ENCODE measurements around the gene A4GALT. TPM values are rescaled to one million over a fixed set of nuclear protein-coding genes. Genes with fewer than 3 reads are reported as not detected.

Gene A4GALT
- total and polyA plus RNA-seq, 10 of the 15 experiments (the other 5 are each of a cell fraction or from before 2014, with no cell fraction given), result 0.04 to 3.9 (median 2.3) TPM; not detected in 1

DNA sequence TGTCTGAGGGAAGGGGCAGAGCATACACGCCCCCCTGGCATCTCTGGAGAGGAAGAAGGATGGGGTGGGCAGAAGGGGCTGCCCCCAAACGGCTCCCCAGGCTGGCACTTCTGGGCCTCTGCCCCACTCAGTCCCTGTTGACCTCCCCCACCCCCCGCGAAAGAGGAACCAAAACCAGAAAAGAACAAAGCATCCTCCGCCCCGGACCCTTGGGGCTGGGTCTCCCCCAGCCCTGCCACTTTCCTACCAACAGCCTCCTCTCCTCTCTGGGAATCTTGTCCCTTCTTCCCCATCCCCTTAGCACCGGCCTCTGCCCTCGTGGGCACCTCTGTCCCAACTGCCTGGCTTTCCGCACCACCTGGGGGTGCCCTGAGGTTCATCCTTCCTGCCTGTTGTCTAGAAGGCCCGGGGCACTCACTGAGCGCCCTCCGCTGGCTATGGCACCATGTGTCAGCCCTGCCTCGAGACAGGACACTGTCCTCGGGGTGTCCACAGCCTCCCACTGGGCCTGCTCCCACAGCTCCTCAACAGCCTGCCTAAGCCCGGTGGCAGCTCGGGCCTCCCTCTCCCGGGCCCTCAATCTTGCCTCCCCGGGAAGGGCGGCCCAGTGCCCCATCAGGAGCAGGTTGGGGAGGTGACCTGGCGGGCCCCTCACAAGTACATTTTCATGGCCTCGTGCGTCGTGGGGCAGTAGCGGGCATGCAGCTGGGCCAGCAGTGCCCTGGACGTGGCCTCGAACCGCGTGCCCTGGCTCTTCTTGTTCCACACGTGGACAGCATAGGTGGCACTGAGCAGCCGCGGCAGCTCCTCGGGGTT, 28.2 kb downstream of the A4GALT start:
- no peak for DNase-seq (ENCODE audit: low read depth, low spot score)
- FAIRE-seq, result no peak
- Histone ChIP-seq H3K4me1 (ENCODE audit: control insufficient read depth, insufficient read depth, low read length) (peaks cover 16% of the 10 kb centered on the region), H3K4me2 (ENCODE audit: control insufficient read depth, insufficient read depth) (peak overlapping the region; percentile 70), H3K4me3 (no peak overlapping the region; the same call in 1 of the 2 replicates), H2AFZ (ENCODE audit: control insufficient read depth, low read depth, low read length) (peak overlapping the region; percentile 65), H3K36me3 (ENCODE audit: control insufficient read depth in 2 of 2, insufficient read depth in 2 of 2, low read length in 1 of 2) (peaks cover 0 to 25% of the 10 kb centered on the region in 2 experiments; a peak in 3 of 4 replicates), H3K9ac (ENCODE audit: control insufficient read depth, insufficient read depth, low read length) (peak overlapping the region; percentile 54; the same call in 1 of the 2 replicates), H3K27ac (ENCODE audit: control insufficient read depth, insufficient read depth) (peak overlapping the region; percentile 78), H3K9me3 (replicated peaks; ENCODE audit: control insufficient read depth, insufficient read depth, low read length) (no peaks in the 10 kb centered on the region), H3K27me3 (replicated peaks in 1 of 2; ENCODE audit: control insufficient read depth in 2 of 2, insufficient read depth in 2 of 2, low read length in 1 of 2) (no peaks in the 10 kb centered on the region), H3K79me2 (ENCODE audit: control insufficient read depth, insufficient read depth, low read length) (no peaks in the 10 kb centered on the region), H4K20me1 (ENCODE audit: control insufficient read depth, insufficient read depth) (no peaks in the 10 kb centered on the region)
- RAD21 ChIA-PET (ENCODE audit: unreplicated experiment), result no interaction called here
- SMC1A ChIA-PET (ENCODE audit: uncharacterized antibody, unreplicated experiment), result no interaction called here
- 51% methylated on average over 27 of the region's 32 CpGs for WGBS (ENCODE audit: insufficient coverage, insufficient replicate concordance, low lambda C conversion rate, missing lambda C conversion rate)
- CTCF ChIA-PET, result no interaction called here
- intact Hi-C loops (cut with micrococcal nuclease; ENCODE audit: unreplicated experiment), result loop anchor here (1.0 kb wide), 1 partner anchor 27 kb away; no protein-coding TSS in a partner anchor
- peak; percentile 94 for ATAC-seq
- in situ Hi-C loops (cut with MboI), result no loop called here
- POLR2A ChIA-PET, result no interaction called here
- BruUV-seq (replicated peaks), result no TSS peak
- TF ChIP-seq ATF7 (IDR thresholded peaks at IDR 0.05; ENCODE audit: low read depth) (no peak), IKZF2 (IDR thresholded peaks at IDR 0.05) (peak; percentile 64 to 70; a peak in 3 of 4 replicates), IKZF1 (conservative IDR thresholded peaks at IDR 0.05) (peak; percentile 67; the same call in 1 of the 2 replicates), FOXM1 (IDR thresholded peaks at IDR 0.05; ENCODE audit: low read depth, low read length) (no peak), YY1 (IDR thresholded peaks at IDR 0.05; ENCODE audit: low read depth, low read length) (0 out of 2 replicates have a peak, but pooled peaks have one; percentile 29), BACH1 (IDR thresholded peaks at IDR 0.05; ENCODE audit: borderline replicate concordance) (no peak), SP1 (IDR thresholded peaks at IDR 0.05; ENCODE audit: low read depth, low read length) (no peak), SIX5 (IDR thresholded peaks at IDR 0.05; ENCODE audit: low read depth, low read length, severe bottlenecking) (no peak), IRF4 (IDR thresholded peaks at IDR 0.05; ENCODE audit: low read depth, low read length) (0 out of 2 replicates have a peak, but pooled peaks have one; percentile 53), HDGF (IDR thresholded peaks at IDR 0.05) (peak; percentile 66; the same call in 1 of the 2 replicates), RFX5 (IDR thresholded peaks at IDR 0.05; ENCODE audit: low read depth, low read length) (no peak), LARP7 (IDR thresholded peaks at IDR 0.05) (0 out of 2 replicates have a peak, but pooled peaks have one; percentile 21), EED (IDR thresholded peaks at IDR 0.05; ENCODE audit: low read depth) (peak; percentile 64), RUNX3 (IDR thresholded peaks at IDR 0.05; ENCODE audit: low read length) (peak; percentile 29; the same call in 1 of the 2 replicates), MTA2 (IDR thresholded peaks at IDR 0.05; ENCODE audit: low read depth) (peak; percentile 65; the same call in 1 of the 2 replicates), GATAD2B (conservative IDR thresholded peaks at IDR 0.05; ENCODE audit: low read depth) (peak; percentile 73; the same call in 1 of the 2 replicates), YBX1 (IDR thresholded peaks at IDR 0.05) (no peak)
- TF ChIP-seq, protein P1, sequence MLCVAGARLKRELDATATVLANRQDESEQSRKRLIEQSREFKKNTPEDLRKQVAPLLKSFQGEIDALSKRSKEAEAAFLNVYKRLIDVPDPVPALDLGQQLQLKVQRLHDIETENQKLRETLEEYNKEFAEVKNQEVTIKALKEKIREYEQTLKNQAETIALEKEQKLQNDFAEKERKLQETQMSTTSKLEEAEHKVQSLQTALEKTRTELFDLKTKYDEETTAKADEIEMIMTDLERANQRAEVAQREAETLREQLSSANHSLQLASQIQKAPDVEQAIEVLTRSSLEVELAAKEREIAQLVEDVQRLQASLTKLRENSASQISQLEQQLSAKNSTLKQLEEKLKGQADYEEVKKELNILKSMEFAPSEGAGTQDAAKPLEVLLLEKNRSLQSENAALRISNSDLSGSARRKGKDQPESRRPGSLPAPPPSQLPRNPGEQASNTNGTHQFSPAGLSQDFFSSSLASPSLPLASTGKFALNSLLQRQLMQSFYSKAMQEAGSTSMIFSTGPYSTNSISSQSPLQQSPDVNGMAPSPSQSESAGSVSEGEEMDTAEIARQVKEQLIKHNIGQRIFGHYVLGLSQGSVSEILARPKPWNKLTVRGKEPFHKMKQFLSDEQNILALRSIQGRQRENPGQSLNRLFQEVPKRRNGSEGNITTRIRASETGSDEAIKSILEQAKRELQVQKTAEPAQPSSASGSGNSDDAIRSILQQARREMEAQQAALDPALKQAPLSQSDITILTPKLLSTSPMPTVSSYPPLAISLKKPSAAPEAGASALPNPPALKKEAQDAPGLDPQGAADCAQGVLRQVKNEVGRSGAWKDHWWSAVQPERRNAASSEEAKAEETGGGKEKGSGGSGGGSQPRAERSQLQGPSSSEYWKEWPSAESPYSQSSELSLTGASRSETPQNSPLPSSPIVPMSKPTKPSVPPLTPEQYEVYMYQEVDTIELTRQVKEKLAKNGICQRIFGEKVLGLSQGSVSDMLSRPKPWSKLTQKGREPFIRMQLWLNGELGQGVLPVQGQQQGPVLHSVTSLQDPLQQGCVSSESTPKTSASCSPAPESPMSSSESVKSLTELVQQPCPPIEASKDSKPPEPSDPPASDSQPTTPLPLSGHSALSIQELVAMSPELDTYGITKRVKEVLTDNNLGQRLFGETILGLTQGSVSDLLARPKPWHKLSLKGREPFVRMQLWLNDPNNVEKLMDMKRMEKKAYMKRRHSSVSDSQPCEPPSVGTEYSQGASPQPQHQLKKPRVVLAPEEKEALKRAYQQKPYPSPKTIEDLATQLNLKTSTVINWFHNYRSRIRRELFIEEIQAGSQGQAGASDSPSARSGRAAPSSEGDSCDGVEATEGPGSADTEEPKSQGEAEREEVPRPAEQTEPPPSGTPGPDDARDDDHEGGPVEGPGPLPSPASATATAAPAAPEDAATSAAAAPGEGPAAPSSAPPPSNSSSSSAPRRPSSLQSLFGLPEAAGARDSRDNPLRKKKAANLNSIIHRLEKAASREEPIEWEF (IDR thresholded peaks at IDR 0.05; ENCODE audit: insufficient replicate concordance, low read depth, low read length), result no peak
- TF ChIP-seq, protein P2, sequence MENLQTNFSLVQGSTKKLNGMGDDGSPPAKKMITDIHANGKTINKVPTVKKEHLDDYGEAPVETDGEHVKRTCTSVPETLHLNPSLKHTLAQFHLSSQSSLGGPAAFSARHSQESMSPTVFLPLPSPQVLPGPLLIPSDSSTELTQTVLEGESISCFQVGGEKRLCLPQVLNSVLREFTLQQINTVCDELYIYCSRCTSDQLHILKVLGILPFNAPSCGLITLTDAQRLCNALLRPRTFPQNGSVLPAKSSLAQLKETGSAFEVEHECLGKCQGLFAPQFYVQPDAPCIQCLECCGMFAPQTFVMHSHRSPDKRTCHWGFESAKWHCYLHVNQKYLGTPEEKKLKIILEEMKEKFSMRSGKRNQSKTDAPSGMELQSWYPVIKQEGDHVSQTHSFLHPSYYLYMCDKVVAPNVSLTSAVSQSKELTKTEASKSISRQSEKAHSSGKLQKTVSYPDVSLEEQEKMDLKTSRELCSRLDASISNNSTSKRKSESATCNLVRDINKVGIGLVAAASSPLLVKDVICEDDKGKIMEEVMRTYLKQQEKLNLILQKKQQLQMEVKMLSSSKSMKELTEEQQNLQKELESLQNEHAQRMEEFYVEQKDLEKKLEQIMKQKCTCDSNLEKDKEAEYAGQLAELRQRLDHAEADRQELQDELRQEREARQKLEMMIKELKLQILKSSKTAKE (IDR thresholded peaks at IDR 0.05; ENCODE audit: low read depth, poor library complexity, severe bottlenecking), result peak; percentile 16
